ENCODE results near the gene RAB3B.
A peak's percentile ranks its signal among the peaks of the same experiment; 100 is the strongest.
"Not testable (repeated sequence)": the region's sequence is repeated elsewhere in the genome, so short reads cannot be mapped to it uniquely, and the experiment has no call there.

RAB3B gene

DNA sequence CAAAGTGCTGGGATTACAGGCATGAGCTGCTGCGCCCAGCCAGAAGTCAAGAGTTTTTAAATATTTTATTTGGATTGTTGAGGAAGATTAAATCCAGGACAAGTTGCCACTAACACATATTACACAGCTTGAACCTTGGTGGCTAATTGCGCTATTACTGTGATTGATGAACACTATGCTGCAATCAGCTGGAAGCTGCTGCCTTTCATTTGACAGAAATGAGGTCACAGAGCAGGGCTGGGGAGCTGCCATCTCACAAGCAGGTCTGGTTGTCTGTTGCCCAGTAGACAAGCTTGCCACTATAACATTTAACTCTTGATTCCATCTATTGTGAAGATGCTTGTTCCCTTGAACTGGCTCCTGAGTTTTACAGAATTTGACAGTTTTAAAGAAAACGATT, 74.5 kb downstream of the RAB3B start:
- DNase-seq = no peak

DNA sequence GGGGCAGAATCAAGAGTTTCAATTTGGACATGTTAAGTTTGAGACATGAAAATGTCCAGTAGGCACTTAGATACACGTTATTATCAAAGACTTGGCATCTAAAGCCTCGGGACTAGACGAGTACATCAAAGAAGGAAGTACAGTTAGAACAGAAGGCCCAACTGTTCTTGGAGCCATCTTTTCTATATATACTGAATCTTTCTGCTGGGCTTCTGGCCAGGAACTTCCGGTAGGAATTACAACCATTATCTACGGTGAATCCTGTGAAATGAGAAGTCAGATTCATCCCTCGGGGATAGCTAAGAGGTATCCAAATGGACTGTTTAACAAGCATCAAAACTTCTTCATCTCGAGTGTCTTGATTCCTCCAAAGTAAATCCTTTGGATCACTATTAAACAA, 77.6 kb downstream of the RAB3B start:
- DNase-seq = no peak

DNA sequence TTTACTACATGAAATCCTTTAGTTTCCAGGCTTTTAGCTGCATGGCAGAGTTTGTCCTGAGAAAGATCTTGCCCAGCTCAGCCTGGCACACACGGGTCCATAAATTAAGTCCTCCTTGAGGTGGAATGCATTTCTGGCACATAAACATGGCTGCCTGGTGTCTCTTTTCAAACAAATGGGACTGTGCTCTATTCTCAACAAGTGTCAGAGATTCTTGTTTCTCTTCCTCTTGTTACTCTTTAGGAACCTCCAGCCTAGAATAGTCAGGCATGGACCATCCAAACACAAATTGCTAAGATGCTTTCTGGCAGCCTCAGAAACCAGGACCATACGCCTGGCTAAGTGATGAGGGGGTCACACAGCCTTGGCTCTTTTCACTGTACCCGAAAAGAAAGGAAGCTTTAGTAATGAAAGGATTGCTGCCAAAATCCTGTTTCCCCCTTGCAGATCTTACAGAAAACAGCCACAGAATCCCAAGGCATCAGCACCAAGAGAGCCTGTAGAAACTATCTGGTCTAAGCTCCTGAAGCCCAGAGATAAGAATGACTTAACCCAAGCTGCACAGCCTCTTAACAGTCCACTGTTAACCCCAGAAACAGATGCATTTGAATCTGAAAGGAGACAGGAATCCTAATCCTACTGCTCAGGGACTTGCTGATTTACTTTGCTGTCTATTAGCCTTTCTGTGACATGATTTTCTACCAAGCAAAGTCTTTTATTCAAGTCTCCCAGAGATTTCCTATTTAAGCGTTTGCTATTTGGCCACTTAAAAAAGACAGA, 80.1 kb downstream of the RAB3B start:
- no peak for DNase-seq

DNA sequence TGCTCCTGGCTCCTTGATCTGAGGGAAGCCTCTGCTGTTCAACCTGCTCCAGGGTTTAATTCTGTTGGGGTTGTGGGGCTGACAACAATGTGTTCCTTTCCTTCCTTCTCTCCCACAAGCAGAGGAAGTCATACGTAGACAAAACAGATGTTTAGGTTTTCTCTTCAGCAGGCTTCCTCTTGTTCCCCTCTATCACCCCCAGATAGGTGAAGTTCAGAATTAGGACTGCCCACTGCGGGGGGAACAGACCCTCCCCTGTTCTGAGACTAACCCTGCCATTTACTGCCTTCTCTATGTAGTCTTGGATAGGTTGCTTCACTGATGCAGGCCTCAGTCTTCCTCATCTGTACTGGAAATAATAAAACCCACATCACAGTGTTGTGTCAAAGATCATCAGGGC, 82.0 kb downstream of the RAB3B start:
- no peak for DNase-seq

DNA sequence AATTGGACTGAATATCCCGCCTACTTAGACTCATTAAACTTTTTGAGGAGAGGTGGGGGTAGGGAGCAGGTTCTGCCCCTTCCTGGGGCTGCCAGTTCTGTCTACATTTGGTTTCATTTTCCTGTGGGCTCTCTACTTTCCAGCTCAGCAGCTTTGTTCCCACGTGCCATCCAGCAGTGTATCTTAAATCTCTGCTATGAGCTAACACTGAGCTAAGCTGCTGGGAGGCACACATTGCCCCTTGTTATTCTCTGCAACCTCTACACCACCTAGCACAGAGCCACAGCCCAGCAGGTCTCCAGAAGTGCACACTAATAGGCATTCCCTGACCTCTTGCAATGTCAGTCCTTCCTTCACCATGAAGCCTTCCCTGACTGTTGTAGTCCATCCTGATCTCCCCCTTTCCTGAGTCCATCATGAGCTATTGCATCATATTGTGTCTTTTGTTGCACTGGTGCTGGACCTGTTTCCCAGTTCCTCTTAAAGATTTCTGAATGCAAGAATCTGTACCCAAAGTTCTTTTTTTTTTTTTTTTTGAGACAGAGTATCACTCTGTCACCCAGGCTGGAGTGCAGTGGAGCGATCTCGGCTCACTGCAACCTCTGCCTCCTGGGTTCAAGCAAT, 83.3 kb downstream of the RAB3B start:
- DNase-seq = no peak

DNA sequence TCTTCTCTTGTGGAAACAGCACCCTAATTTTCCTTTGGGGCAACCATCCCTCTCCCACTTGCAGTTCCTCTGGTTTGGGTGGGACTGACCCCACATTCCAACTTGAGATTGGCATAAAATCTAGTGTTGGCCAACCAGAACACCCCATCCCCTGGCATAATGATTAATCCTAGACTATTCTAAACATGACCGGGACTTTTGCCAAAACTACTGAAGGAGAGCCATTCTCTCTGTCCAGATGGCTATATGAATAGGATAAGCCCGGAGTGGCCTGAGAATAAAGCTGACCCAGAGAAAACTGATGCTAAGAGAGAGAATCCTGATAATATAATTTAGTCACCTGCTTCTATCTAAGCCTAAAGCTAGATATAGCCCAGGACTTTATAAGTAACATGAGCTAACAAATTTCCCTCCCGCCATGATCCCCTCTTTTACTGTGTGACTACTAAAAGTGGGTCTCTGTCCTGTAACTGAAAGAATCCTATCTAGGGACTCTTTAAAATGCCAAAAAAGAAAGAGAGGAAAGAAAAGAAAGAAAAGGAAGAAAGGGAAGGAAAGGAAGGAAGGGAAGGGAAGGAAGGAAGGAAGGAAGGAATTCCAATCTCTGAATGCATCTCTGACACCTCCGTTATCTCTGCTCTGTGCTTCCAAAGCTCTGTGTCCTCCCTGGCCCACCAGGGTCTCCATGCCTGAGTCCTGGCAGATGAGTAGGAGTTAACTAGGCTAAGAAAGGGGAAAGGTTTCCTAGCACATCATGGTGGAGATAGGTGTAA, 84.0 kb downstream of the RAB3B start:
- DNase-seq = no peak

DNA sequence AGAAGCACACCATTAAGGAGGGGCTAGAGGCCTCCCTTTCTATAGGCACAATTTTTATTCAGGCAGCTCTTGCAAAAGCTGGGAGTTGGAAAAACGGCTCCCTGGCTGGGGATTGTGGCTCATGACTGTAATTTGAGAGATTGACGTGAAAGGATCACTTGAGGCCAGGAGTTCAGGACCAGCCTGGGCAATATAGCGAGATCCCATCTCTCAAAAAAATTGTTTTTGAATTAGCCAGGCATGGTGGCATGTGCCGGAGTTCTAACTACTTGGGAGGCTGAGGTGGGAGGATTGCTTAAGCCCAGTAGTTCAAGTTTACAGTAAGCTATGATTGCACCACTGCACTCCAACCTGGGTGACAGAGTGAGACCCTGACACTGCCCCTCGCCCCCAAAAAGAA, 88.0 kb downstream of the RAB3B start:
- no peak for DNase-seq

DNA sequence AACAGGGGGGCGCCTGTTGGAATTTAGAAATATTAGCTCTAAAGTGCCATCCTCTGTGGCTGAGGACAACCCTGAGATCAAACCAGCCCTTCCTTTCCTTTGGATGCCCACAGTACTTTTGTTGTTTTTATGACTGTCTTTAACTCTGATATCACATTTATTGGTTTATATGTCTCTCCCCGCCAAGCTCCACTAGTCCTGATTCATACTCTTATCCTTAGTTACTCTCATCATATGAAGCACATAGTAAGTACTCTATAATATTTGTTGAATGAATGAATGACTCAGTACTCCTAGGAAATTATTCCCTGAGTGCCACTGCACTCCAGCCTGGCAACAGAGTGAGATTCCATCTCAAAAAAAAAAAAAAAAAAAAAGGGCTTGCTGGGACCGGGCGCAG, 89.3 kb downstream of the RAB3B start:
- DNase-seq = no peak

DNA sequence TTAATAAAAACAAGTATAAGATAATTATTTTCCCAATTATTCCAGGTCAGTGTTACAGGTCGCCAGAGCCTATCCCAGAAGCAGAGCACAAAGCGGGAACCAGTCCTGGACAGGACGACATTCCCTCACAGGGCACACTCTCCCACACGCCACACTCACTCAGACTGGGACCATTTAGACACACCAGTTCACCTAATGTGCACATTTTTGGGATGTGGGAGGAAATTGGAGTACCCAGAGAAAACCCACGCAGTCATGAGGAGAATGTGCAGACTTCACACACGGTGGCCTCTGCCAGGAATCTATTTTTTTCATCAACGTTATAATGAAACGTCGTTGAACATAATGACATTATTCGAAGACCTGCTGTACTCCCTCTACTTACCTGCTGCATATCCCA, 91.5 kb downstream of the RAB3B start:
- no peak for DNase-seq

DNA sequence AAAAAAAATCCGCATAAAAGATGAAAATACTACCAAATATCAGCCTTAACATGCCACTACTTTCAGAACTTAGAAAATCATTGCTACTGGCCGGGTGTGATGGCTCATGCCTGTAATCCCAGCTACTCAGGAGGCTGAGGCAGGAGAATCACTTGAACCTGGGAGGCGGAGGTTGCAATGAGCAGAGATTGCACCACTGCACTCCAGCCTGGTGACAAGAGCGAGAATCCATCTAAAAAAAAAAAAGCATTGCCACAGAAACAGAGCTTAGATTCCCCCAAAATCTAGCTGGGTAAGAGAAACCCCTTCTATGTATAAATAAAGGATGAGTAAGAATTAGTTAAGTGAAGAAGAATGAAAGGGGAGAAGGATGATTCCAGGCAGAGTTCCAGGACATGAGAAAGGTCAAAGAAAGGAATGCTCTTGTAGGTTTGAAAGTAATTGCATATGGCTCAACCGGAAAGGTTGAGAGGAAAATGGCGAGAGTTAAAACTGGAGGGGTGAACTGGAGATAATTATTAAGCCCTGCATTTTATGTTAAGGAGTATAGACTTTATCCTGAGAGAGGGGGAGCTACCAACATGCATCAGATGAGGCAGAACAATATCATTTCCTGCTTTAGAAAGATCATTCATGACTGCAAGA, 92.3 kb downstream of the RAB3B start:
- no peak for DNase-seq

DNA sequence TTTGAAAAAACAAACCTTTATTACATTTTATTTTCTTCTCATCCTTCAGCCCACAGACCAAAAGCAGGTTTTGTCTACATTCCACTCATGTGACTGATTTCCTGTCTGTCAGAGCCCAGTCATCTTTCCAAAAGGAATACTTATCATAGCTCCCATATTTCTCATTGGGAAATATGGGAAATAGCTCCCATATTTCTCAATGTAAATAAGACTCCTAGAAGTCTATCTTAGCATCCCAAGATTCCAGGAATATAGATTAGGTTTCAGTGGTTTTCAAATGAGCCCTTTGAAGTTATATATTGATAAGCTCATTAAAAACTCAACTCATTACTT, 92.8 kb downstream of the RAB3B start:
- DNase-seq = no peak

DNA sequence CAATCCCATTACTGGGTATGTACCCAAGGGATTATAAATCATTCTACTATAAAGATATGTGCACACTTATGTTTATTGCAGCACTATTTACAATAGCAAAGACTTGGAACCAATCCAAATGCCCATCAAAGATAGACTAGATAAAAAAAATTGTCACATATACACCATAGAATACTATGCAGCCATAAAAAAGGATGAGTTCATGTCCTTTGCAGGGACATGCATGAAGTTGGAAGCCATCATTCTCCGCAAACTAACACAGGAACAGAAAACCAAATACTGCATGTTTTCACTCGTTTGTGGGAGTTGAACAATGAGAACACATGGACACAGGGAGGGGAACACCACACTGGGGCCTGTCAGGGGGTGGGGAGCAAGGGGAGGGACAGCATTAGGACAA, 95.8 kb downstream of the RAB3B start:
- DNase-seq = not testable (repeated sequence)

DNA sequence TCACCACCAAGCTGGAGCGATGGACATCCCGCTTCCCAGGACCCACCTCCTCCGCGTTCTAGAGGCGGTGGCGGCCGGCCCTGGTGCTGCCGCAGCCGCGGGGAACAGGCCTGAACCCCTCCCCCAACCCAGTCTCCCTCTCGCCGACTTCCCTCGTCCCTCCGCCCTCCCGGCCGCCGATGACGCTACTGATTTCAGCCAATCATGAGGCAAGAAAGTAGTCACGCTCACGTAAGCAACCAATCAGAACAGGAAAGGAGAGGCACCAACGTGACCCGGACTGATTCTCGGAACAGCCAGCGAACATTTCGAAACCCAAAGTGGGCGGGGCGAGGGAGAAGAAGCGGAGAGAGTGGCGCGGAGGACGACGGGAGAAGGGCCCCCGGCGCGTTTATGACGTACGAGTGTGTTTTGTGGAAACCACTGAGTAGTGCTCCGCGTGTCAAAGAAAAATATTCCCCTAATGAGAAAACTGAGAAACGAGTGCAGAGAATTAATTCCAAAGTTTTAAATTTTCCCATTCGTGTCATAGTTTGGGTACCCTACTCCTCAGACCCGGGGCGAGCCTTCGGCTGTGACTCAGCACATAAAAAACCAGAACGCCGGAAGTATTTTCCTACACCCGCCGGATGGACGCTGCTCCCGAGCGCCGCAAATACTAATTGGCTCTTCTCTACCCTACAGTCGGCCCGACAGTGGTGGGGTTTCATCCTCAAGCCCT, 111.7 kb downstream of the RAB3B start, which contains the start of gene NRDC:
TSS of gene NRDC (minus strand) at position 112 of the 721 bp plus-strand sequence. CDS start 112 bp downstream, outside the sequence.
- peak; percentile 99 to 100 for DNase-seq

DNA sequence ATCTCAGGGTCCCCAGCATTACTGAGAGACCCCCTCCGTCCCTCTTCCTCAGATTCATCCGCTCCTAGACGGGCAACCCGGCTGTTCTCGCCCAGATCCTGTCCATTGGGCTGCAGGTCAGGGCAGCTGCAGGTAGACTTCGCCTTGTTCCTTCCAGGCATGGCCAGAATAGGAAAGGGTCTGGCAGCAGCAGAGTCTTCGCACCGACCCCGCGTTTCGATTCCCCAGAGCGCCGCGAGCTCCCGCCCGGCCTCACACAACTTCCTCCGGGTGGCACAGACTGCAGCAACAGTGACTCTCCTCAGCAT, 112.2 kb downstream of the RAB3B start:
- DNase-seq = no peak

DNA sequence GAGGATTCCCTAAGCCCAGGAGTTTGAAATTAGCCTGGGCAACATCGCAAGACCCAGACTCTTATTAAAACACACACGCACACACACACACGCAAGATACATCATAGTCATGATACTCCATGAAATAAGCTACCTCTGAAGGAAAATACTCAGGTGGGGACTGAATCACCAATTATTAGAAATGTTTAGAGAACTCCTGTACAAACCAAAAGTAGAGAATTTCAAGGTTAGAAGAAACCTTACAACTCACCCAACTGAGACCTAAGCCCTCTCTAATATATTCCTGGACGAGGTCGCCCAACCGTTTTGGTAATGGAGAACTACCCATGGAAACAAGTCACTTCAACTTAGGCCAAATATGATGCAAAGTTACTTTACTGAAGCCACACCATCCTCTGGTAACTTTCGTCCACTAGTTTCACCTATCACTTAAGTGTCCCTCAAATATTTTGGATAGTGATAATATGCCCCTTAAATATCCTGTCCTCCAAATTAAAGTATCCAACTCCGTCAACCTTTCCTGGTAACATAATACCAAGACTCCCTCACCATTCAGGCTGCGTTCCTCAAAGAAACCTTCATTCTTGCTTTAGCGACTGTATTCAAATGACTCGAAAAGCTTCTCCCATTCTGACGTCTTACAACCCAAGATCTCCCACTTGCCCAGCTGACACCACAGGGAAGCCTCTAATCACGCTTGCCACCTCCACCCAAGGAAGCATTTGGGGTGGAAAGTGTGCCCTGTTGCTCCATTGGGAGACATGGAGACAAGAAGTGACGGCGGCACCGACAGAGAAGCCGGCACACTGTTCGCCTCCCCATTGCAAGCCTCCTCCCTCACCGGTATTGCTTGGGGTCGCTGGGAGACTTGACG, 112.8 kb downstream of the RAB3B start:
- peak in 1 of 2 donors; percentile 11 for DNase-seq

DNA sequence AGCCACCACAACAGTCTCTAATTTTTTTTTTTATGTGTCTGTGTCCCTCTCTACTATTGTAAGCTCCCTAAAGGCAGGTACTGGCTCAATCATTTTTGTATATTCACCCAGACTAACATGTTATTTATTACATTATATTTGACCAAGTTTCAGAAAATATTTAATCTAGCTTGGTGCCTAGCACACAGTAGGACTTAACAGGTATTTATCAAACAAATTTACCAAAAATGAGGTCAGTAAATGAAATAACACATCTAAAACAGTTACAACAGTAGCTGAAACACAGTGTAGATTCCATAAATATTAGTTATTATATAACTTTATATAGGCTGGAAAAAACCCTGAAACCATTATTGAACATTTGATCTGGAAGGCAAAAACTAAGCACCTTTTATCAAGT, 114.7 kb downstream of the RAB3B start:
- DNase-seq = no peak

DNA sequence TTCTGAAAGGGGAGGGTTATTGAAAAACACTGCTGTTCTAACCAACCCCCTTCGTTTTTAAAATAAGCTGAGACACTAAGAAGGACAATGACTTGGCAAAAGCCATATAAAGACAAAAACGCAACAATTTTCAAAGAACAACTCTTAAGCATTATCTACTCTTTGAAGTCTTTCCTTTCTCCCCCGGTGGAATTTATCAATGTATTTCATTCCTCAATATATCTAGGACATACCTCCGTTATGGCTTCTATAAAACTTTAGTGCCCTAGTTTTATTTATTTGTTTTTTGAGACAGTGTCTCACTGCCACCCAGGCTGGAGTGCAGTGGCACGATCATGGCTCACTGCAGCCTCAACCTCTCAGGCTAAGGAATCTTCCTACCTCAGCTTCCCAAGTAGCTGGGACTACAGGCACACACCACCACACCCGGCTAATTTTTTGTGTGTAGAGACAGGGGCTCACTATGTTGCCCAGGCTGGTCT, 115.2 kb downstream of the RAB3B start:
- DNase-seq = no peak

DNA sequence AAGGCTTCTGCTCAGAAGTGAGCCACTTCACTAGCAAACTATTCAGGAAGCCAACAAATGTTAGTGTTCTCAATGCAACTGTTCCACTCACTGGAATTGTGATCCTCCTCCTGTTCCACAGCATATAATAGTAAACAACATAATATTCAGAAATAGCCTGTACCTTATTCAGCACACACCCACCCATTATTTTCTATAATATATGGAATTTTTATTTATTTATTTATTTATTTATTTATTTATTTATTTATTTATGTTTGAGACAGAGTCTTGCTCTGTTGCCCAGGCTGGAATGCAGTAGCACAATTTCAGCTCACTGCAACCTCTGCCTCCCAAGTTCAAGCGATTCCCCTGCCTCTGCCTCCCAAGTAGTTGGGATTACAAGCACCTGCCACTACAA, 117.2 kb downstream of the RAB3B start:
- DNase-seq = not testable (repeated sequence)

DNA sequence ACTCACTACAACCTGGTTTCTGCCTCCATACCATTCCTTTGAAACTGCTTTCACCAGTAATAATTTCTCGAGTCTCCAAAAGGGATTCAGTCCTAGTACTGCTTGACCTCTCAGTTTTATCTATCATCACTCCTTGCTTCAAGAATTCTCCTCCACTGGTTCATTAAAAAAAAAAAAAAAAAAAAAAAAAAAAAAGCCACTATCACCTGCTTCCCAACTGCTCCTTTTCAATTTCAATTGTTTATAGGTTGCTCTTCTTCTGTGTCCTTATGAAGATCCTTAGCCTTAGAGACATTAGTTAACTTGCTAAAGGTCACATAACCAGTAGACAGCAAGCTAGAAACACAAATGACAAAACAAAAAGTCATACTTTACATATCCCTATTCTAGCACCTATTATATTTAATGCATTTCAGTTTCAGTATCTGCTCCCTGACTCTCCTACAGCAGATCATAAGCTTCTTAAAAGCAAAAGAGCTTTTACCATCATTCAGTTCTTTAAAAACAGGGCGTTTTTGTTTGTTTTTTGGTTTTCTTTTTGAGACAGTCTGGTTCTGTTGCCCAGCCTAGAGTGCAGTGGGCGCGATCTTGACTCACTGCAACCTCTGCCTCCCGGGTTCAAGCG, 119.0 kb downstream of the RAB3B start:
- no peak for DNase-seq

DNA sequence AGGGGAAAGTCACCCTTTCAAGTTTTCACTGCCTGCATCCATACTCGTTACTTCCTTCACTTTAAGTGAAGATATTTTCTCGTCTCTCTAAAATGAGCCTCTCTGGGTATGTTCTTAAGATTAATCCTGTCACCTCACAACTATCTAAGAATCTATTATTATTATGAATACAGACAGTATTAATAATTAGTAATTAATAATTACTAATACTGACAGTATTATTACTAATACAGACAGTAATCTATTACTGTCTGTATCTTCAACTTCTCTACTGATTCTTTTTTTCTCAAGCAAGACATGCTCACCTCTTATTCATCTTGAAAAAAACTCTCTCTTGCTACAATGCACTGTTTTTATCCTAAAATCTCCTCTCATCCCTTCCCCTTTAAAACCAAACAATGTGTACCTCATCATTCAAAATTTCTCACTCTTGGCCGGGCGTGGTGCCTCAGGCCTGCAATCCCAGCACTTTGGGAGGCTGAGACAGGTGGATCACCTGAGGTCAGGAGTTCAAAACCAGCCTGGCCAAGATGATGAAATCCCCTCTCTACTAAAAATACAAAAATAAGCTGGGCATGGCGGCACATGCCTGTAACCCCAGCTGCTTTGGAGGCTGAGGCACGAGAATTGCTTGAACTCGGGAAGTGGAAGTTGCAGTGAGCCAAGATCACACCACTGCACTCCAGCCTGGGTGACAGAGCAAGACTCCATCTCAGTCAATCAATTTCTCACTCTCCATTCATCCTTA, 119.7 kb downstream of the RAB3B start:
- DNase-seq = no peak

Data from stimulated activated CD4-positive, alpha-beta T cell treated with anti-CD3 and anti-CD28 coated beads, Interleukin-2, amount 100 ng/mL, for 48 hours (primary cell).